ENCODE measurements around the gene CBLN3.

DNA sequence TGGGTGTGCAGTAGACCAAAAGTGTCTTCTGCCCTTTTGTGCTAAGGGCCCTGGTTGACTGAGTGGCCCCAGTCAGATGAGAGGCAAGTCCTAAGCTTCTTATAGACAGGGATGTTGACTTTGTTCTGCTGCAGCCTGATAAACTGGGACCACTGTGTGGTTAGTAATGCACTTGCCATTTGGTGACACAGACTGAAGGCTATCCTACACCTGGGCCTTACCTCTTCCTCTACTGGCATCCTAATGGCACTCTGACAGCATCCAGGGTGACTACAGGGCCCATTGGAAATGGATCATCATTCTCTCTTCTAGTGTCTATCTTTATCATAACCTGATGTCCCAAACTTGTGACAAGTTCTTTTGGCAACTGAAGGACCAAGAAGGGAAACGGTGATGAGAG lies 9.8 kb upstream of the CBLN3 start:
- no peak for TF ChIP-seq CTCF (IDR thresholded peaks at IDR 0.05)
- TF ChIP-seq ZNF138 (CRISPR knock-in tag; conservative IDR thresholded peaks at IDR 0.05), result no peak
- no peak for TF ChIP-seq FOXJ3 (CRISPR knock-in tag; IDR thresholded peaks at IDR 0.05; ENCODE audit: borderline replicate concordance)
- no peak for TF ChIP-seq NFYB (CRISPR knock-in tag; conservative IDR thresholded peaks at IDR 0.05; ENCODE audit: low read depth)
- no peak for TF ChIP-seq CREB1 (CRISPR knock-in tag; IDR thresholded peaks at IDR 0.05)
- TF ChIP-seq CBFB (CRISPR knock-in tag; IDR thresholded peaks at IDR 0.05; ENCODE audit: low read depth), result no peak
- no peak for TF ChIP-seq SMAD4 (CRISPR knock-in tag; IDR thresholded peaks at IDR 0.05)
- TF ChIP-seq ZBTB43 (CRISPR knock-in tag; IDR thresholded peaks at IDR 0.05), result no peak
- TF ChIP-seq ATF2 (CRISPR knock-in tag; IDR thresholded peaks at IDR 0.05; ENCODE audit: borderline replicate concordance, low read depth), result no peak
